DOHH2 (cell line): ENCODE data around the gene ADAMTS12.

Experiments
- CTCF ChIP-seq: fragments of 200-600 bp; sonication (generic); IDR thresholded peaks from one replicate; pipeline ENCODE4 v1.5.1; 2014; ENCODE audit warnings: antibody characterized with exemption, mild to moderate bottlenecking, low read depth, low read length; ENCODE audit not compliant: poor library complexity, severe bottlenecking
- EZH2phosphoT487 ChIP-seq: fragments of 200-600 bp; sonication (generic); IDR thresholded peaks from 2 replicates; pipeline ENCODE4 v1.6.1; 2017; ENCODE audit warnings: borderline replicate concordance, mild to moderate bottlenecking, antibody characterized with exemption, low read length, moderate library complexity, mixed read lengths

- TF ChIP-seq CTCF (no peak), EZH2phosphoT487 (no peak)
Observed at GRCh38 chr5:33720176-33720575, 171.6 kb downstream of the ADAMTS12 start.
